Natural killer cell treated with Interleukin-12 subunit alpha and Interleukin-12 subunit beta and Interleukin-15 and Interleukin-18, amount 100 ng/mL, for 72 hours (primary cell): ENCODE results near the gene ME3. TPM values are rescaled to one million over a fixed set of nuclear protein-coding genes. Genes with fewer than 3 reads are reported as not detected.

Experiments used
- ATAC-seq, 2 donors: fragments of 150-1000 bp; cut with Tn5 transposase in 1 of 2; sonication (Bioruptor Pico), chemical (Tn5 transposase) in 1 of 2; 2 replicates each; pipeline ENCODE4 v1.10.0; 2021
- DNase-seq: peaks from one replicate; pipeline ENCODE4 v3.0.0; 2022; ENCODE audit warnings: low spot score
- H3K27ac Mint-ChIP-seq, 2 donors: 1 replicate in 1 of 2; 2 replicates in 1 of 2; pipeline ENCODE4 v1.8.0; 2022; ENCODE audit warnings: mixed read lengths in 2 of 2, mild to moderate bottlenecking in 1 of 2, moderate library complexity in 1 of 2
- H3K27me3 Mint-ChIP-seq, 2 donors: 1 replicate in 1 of 2; 2 replicates in 1 of 2; pipeline ENCODE4 v1.8.0; 2022; ENCODE audit warnings: mixed read lengths in 2 of 2
- H3K36me3 Mint-ChIP-seq: one replicate; pipeline ENCODE4 v1.8.0; 2022; ENCODE audit warnings: mixed read lengths
- H3K4me1 Mint-ChIP-seq, 2 donors: 1 replicate in 1 of 2; 2 replicates in 1 of 2; pipeline ENCODE4 v1.8.0; 2022; ENCODE audit warnings: low read depth in 2 of 2, mixed read lengths in 2 of 2, mild to moderate bottlenecking in 1 of 2
- H3K4me3 Mint-ChIP-seq: one replicate; pipeline ENCODE4 v1.8.0; 2022; ENCODE audit warnings: mixed read lengths
- H3K9me3 Mint-ChIP-seq: 2 replicates; pipeline ENCODE4 v1.8.0; 2022; ENCODE audit warnings: mixed read lengths
- total RNA-seq, 2 donors: library from RNA; stranded (reverse); gene quantifications; one replicate each; pipeline ENCODE4 v1.2.3, GENCODE V29; 2022

ME3 gene
- total RNA-seq, 2 donors from 2014 or later, result 2.5 to 4.8 TPM

GRCh38 chr11:86403458-86403857 is 269.0 kb downstream of the ME3 start:
- Mint-ChIP-seq H3K27ac (no peak overlapping the region), H3K4me3 (no peak overlapping the region), H3K36me3 (no peaks in the 10 kb centered on the region), H3K9me3 (no peaks in the 10 kb centered on the region), H3K4me1 (no peaks in the 10 kb centered on the region), H3K27me3 (no peaks in the 10 kb centered on the region)
- ATAC-seq (no peak), DNase-seq (no peak)

GRCh38 chr11:86398106-86398505 is 274.3 kb downstream of the ME3 start:
- no peak overlapping the region for H3K4me3 Mint-ChIP-seq
- no peaks in the 10 kb centered on the region for H3K36me3 Mint-ChIP-seq
- no peak overlapping the region for H3K27ac Mint-ChIP-seq
- no peaks in the 10 kb centered on the region for H3K27me3 Mint-ChIP-seq
- H3K4me1 Mint-ChIP-seq, result peaks cover 0 to 3% of the 10 kb centered on the region in 2 donors
- DNase-seq (no peak), ATAC-seq (no peak)
- no peaks in the 10 kb centered on the region for H3K9me3 Mint-ChIP-seq

DNA sequence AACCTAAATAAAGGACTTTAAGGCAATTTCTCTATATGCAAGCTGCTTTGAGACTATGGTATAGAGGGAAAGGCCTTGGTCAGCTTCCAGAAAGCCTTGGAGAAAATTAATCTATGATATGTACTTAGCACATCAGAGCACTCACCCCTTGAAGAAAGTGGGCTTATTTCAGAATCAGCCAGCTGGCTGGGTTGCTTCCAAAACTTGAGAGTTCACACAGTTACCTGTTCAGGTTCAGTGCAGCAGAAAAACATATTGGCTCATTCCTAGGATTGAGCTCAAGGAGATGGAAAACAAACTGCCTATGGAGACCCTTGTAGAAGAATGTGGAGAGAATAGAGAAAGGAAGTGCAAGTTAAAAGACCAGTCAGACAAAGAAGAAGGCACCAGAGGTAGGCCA is 275.1 kb downstream of the ME3 start:
- H3K4me1 Mint-ChIP-seq, result peaks cover 0 to 3% of the 10 kb centered on the region in 2 donors
- H3K4me3 Mint-ChIP-seq, result no peak overlapping the region
- H3K9me3 Mint-ChIP-seq, result no peaks in the 10 kb centered on the region
- no peaks in the 10 kb centered on the region for H3K36me3 Mint-ChIP-seq
- DNase-seq, result no peak
- no peak overlapping the region for H3K27ac Mint-ChIP-seq
- no peak for ATAC-seq
- no peaks in the 10 kb centered on the region for H3K27me3 Mint-ChIP-seq

- Mint-ChIP-seq H3K4me1 (peaks cover 0 to 3% of the 10 kb centered on the region in 2 donors), H3K27me3 (no peaks in the 10 kb centered on the region), H3K9me3 (no peaks in the 10 kb centered on the region), H3K4me3 (no peak overlapping the region), H3K27ac (no peak overlapping the region), H3K36me3 (no peaks in the 10 kb centered on the region)
- ATAC-seq (no peak), DNase-seq (no peak)
Observed at GRCh38 chr11:86396396-86396795, 276.0 kb downstream of the ME3 start.

DNA sequence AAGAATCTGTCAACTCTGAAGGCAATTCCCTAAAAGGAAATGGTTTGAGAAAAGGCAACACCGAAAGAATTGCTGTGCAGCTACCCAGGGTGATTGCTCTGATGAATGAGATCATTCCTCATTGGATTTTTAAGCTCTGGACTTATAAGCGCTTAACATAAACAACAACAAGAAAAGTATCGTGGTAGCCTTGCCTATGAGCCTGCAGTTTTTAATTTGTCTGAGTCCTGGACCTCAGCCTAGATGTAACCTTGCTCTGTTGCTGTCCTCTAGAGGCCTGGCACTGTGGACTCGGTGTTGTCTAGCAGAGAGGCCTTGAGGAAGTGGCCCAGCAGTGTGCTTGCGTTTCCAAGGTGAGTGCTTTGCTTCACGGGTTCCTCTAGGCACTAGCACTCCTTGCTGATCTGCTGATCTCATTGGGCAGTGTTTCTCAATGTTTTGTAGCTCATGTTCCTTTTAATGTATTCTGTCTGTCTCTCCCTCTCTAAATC is 277.3 kb downstream of the ME3 start:
- Mint-ChIP-seq H3K27ac (no peak overlapping the region), H3K9me3 (no peaks in the 10 kb centered on the region), H3K4me1 (peaks cover 0 to 3% of the 10 kb centered on the region in 2 donors), H3K36me3 (no peaks in the 10 kb centered on the region), H3K27me3 (no peaks in the 10 kb centered on the region), H3K4me3 (no peak overlapping the region)
- ATAC-seq (no peak), DNase-seq (no peak)

Other genes starting within 250 kb of the ME3 start
- 1 to 10 TPM in 1 of 2 donors, under 1 TPM in 1; 0.95 to 3.4 TPM for gene PRSS23, start 127.9 kb upstream of the ME3 start, total RNA-seq